Astrocyte of the cerebellum (primary cell): Measurements from ENCODE around the gene TAF4.

Source experiments
- DNase-seq: peaks from one replicate; pipeline ENCODE4 v3.0.0-alpha.2; 2011; ENCODE audit warnings: low read depth
- H3K4me3 ChIP-seq: 2 replicates; pipeline ENCODE4 v1.5.1; 2011; ENCODE audit warnings: mild to moderate bottlenecking, low read depth, low read length, moderate library complexity
- CTCF ChIP-seq: IDR thresholded peaks from 2 replicates; pipeline ENCODE4 v1.5.1; 2012; ENCODE audit warnings: low read length, low read depth, moderate library complexity, mild to moderate bottlenecking; ENCODE audit errors: missing control alignments
- in situ Hi-C: cut with HindIII; loops from 2 replicates; pipeline ENCODE4 v1.10.0; 2017; ENCODE audit warnings: low sequenced_read_pairs

The TAF4 gene

GRCh38 chr20:62006482-62006881, 59.2 kb downstream of the TAF4 start:
- no peak for TF ChIP-seq CTCF
- no peak for DNase-seq
- no peak overlapping the region for H3K4me3 ChIP-seq
- in situ Hi-C loops, result no loop called here

GRCh38 chr20:62004614-62005013, 61.1 kb downstream of the TAF4 start:
- H3K4me3 ChIP-seq, result no peak overlapping the region
- DNase-seq, result no peak
- in situ Hi-C loops, result no loop called here
- no peak for TF ChIP-seq CTCF

GRCh38 chr20:62003567-62004405, 61.9 kb downstream of the TAF4 start:
- no peak for TF ChIP-seq CTCF
- H3K4me3 ChIP-seq, result no peak overlapping the region
- in situ Hi-C loops, result no loop called here
- DNase-seq, result no peak

- no peak for DNase-seq
- H3K4me3 ChIP-seq, result no peak overlapping the region
- no peak for TF ChIP-seq CTCF
- in situ Hi-C loops, result no loop called here
Measured at GRCh38 chr20:62002882-62003480, 62.7 kb downstream of the TAF4 start.

- in situ Hi-C loops, result no loop called here
- DNase-seq, result no peak
- no peak for TF ChIP-seq CTCF
- no peak overlapping the region for H3K4me3 ChIP-seq
Measured at GRCh38 chr20:62001178-62001715, 64.4 kb downstream of the TAF4 start.

GRCh38 chr20:61998343-61999121, 67.1 kb downstream of the TAF4 start:
- H3K4me3 ChIP-seq, result no peak overlapping the region
- in situ Hi-C loops, result no loop called here
- DNase-seq, result no peak
- no peak for TF ChIP-seq CTCF
